ENCODE results near the gene NPSR1.
"Not testable (repeated sequence)": the region's sequence is repeated elsewhere in the genome, so short reads cannot be mapped to it uniquely, and the experiment has no call there.

The NPSR1 gene

DNA sequence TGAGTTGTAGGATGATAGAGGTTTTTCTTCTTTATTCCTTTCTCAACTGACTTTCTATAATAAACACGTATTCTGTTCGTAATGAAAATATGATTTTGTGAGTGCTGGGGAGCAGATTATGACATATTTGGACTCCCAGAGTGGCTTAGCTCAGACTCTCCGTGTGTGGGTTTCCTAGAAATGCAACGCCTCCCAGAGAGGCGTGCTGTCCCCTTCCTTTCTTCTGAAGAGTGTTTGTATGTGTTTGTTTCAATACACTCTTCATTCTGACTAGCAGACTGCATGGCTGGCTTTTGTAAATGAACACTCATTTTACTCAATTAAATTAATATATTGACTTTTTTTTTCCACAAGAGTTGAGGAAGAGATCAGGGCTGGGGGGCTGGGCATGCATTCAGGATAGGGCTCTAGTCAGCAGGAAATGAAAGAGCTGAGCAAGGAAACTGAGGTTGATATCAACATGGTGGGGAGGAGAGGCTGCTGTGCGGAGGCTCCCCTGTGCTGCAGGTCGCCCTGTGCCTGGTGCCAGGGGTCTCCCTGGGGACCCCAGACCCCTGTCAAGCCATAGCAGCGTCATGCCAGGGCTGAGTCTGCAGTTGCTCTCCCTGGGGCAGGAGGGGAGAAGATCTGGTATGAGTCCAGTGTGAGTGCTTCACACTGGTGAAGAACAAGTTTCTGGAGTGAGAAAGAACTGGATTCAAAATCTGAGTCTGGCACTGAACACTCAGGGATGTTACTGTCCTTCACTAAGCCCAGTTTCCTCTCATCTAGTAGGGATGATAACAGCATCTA, 221.1 kb downstream of the NPSR1 start:
- DNase-seq, result not testable (repeated sequence)

- DNase-seq, result no peak
Measured at GRCh38 chr7:34879871-34880270, 221.9 kb downstream of the NPSR1 start.

- not testable (repeated sequence) for DNase-seq
Measured at GRCh38 chr7:34883855-34884254, 225.8 kb downstream of the NPSR1 start.

DNA sequence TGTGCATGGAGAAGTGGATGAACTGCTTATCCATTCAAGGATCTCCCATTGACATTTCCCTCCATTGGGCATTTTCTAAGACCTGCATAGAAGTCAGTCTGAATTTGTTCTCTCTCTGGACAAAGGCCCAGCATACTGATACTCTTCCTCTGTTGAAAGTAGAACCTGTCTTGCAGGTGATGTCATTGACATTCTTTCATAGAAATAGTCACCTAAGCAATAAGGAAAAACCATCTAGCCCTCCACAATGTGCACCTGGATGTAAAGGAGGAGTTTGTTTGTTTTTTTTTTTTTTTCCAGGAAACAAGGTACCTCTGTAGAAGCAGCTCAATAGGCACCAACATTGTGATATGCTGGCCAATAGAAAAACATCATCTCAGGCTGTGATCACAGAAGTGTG, 228.8 kb downstream of the NPSR1 start:
- DNase-seq, result no peak

DNA sequence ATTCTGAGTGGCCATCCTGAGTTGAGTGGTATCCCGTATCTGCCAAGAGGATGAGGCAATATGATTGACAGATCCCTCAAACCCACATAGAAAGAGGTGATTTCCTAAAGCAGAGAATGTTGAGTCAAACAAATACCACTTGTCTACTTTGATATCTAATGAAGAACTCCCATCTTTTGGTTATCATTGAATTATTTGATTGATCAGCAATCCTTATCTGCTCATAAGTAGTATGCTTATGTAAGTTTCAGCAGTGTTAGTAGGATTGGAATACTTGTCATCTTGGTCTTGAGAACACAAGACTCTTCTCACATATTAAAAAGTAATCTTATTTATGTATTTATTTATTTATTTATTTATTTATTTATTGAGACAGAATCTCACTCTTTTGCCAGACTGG, 231.9 kb downstream of the NPSR1 start:
- DNase-seq, result no peak

- DNase-seq, result no peak
Measured at GRCh38 chr7:34895202-34895601, 237.2 kb downstream of the NPSR1 start.

Data from CD4-positive, alpha-beta T cell treated with Interleukin-12 subunit alpha and Interleukin-12 subunit beta, for 1 hour (primary cell).